Astrocyte of the cerebellum (primary cell): Measurements from ENCODE around the gene MYNN.

Experiments used
- DNase-seq: peaks from one replicate; pipeline ENCODE4 v3.0.0-alpha.2; 2011; ENCODE audit warnings: low read depth
- H3K4me3 ChIP-seq: 2 replicates; pipeline ENCODE4 v1.5.1; 2011; ENCODE audit warnings: mild to moderate bottlenecking, low read depth, low read length, moderate library complexity
- CTCF ChIP-seq: IDR thresholded peaks from 2 replicates; pipeline ENCODE4 v1.5.1; 2012; ENCODE audit warnings: low read length, low read depth, moderate library complexity, mild to moderate bottlenecking; ENCODE audit errors: missing control alignments
- in situ Hi-C: cut with HindIII; loops from 2 replicates; pipeline ENCODE4 v1.10.0; 2017; ENCODE audit warnings: low sequenced_read_pairs

The MYNN gene

GRCh38 chr3:169838511-169839030 lies 65.4 kb downstream of the MYNN start:
- in situ Hi-C loops: no loop called here
- DNase-seq: no peak
- H3K4me3 ChIP-seq: no peak overlapping the region
- TF ChIP-seq CTCF: no peak
